ENCODE results near the gene SPATA32.

GRCh38 chr17:45302649-45303173 is 40.8 kb upstream of the SPATA32 start:
- TF ChIP-seq CTCF (IDR thresholded peaks at IDR 0.05; ENCODE audit: borderline replicate concordance, extremely low read depth, low read length, poor library complexity, severe bottlenecking) = no peak
- no peak for TF ChIP-seq EZH2 (IDR thresholded peaks at IDR 0.05; ENCODE audit: borderline replicate concordance, low read depth, low read length, severe bottlenecking)

All from DND-41 (cell line).